GM06990 (cell line): ENCODE data around the gene CEP126.

Experiments used
- DNase-seq: peaks from one replicate; pipeline ENCODE4 v3.0.0-alpha.2; 2011; ENCODE audit not compliant: insufficient read length; ENCODE audit errors: extremely low read depth
- H3K27me3 ChIP-seq: replicated peaks from 2 replicates; pipeline ENCODE4 v1.6.0; 2011; ENCODE audit warnings: low read length; ENCODE audit not compliant: control insufficient read depth, insufficient read depth
- H3K36me3 ChIP-seq: 2 replicates; pipeline ENCODE4 v1.5.1; 2011; ENCODE audit warnings: low read length; ENCODE audit not compliant: control insufficient read depth, insufficient read depth
- H3K4me3 ChIP-seq: replicated peaks from 2 replicates; pipeline ENCODE4 v1.5.1; 2011; ENCODE audit warnings: low read depth, mild to moderate bottlenecking, control low read depth, low read length
- TF ChIP-seq, protein P1 (sequence below): IDR thresholded peaks from 2 replicates; pipeline ENCODE4 v1.5.1; 2011; ENCODE audit warnings: low read length, control low read depth, mild to moderate bottlenecking, inconsistent platforms; ENCODE audit not compliant: insufficient read depth, poor library complexity, severe bottlenecking

The CEP126 gene

DNA sequence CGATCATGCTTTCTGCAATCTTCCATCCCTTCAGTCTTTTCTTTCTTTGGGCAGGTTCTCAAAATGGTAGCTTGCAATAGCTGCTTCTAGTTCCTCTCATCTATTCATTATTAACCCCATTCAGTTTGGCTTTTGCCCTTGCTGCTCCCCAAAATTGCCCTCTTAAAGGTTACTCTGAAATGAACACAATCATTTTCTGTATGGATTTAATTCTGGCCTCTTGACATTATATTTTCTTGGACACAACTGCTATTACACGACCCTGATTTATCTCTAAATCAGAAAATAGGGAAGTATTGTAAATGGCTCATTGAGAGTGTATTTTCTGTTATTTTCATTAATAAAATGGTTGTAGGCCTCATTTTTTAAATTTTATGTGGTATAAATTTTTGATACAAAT, 1.6 kb downstream of the CEP126 start, which contains the start of gene ANGPTL5:
ANGPTL5 (minus strand) TSS at position 101 of the 400 bp plus-strand sequence. CDS start 8,613 bp downstream, outside the sequence.
- TF ChIP-seq, protein P1, sequence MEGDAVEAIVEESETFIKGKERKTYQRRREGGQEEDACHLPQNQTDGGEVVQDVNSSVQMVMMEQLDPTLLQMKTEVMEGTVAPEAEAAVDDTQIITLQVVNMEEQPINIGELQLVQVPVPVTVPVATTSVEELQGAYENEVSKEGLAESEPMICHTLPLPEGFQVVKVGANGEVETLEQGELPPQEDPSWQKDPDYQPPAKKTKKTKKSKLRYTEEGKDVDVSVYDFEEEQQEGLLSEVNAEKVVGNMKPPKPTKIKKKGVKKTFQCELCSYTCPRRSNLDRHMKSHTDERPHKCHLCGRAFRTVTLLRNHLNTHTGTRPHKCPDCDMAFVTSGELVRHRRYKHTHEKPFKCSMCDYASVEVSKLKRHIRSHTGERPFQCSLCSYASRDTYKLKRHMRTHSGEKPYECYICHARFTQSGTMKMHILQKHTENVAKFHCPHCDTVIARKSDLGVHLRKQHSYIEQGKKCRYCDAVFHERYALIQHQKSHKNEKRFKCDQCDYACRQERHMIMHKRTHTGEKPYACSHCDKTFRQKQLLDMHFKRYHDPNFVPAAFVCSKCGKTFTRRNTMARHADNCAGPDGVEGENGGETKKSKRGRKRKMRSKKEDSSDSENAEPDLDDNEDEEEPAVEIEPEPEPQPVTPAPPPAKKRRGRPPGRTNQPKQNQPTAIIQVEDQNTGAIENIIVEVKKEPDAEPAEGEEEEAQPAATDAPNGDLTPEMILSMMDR, result no peak
- DNase-seq, result no peak
- no peaks in the 10 kb centered on the region; the same call in 1 of the 2 replicates for H3K27me3 ChIP-seq
- no peaks in the 10 kb centered on the region for H3K36me3 ChIP-seq
- H3K4me3 ChIP-seq, result peak within 1 kb of the TSS; percentile 55

DNA sequence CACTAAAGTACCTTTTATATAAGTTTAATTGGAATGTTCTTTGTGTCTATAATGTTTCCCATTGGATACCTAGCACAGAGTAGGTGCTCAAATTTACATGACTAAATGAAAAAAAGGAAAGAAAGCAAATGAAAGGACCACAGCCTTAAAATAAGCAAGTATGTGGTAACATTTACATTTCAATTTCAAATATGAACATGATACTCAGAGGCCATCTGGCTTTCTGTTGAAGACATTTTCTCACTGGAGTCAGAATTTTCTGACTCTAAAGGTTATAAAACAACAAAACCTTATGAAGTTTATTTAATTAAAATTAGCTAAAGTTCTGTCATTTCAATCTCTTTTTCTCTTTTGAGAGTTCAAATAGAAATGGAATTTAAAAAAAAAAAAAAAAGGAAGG, 2.4 kb downstream of the CEP126 start:
- no peak overlapping the region for H3K4me3 ChIP-seq
- H3K36me3 ChIP-seq, result no peaks in the 10 kb centered on the region
- TF ChIP-seq, protein P1, result no peak
- no peak for DNase-seq
- H3K27me3 ChIP-seq, result no peaks in the 10 kb centered on the region; the same call in 1 of the 2 replicates

DNA sequence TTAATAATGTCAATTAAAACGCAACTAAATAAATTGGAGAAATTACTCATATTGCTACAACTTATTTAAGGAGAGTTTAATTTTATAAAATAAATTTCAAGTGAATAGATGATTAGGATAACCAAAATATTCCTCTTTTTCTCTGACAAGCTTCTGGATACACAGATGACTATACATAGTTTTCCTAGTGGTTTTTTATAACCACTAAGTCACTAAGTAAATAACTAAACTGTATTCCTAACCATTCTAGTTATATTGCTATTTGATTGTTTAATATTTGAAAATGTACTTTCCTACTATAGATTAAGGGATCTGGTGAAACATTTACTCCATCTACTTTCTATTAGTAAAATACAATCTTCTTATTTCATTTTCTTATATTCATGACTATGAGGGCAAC, 6.2 kb downstream of the CEP126 start:
- TF ChIP-seq, protein P1, result no peak
- Histone ChIP-seq H3K4me3 (no peak overlapping the region), H3K36me3 (no peaks in the 10 kb centered on the region), H3K27me3 (no peaks in the 10 kb centered on the region)
- DNase-seq, result no peak

DNA sequence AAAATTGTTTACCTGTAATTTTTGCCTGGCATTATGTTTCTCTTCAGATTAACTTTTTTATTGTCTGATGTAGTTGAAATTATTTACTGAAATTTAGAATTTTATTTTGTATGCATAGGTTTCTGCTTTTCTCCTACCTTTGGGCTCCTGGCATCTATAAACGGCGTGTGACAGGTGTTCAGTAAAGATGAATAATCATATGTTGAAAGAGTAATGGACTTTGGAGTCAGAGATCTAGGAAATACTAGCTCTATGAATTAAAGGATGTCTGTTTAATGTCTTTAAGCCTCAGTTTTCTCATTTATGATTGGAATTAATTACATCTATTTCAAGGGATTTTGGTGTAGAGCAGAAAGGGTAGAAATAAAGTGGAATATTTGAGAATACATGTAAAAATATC, 8.7 kb downstream of the CEP126 start:
- no peak overlapping the region for H3K4me3 ChIP-seq
- H3K27me3 ChIP-seq, result no peaks in the 10 kb centered on the region
- TF ChIP-seq, protein P1, result no peak
- DNase-seq, result no peak
- H3K36me3 ChIP-seq, result no peaks in the 10 kb centered on the region

DNA sequence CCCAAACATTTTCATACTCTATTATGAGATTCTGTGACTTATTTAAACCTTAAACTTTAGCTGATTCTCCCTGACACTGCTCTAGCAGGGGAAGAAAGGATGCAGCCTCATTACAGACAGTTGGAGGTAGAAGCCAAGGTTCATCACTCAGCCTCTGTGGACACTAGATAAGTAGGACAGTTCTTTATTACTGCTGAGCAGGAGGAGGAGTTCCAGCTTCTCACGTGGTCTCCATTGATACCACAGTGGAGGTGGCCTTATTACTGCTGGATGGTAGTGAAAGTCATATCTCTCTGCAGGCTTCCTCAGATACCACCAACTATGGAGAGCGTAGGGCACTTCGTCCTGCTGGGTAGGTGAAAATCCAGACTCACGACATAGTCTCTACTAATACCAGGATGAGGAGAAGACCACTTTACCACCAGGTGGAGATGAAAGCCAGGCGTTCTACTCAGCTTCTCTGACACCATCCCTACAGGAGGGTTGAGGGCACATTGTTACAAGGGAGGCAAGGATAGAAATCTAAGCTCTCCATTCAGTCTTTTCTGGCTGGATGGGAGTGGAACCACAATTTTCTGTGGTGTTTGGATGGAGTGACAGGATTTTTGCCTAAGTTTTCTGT, 14.6 kb downstream of the CEP126 start:
- no peak for DNase-seq
- TF ChIP-seq, protein P1, result no peak
- no peaks in the 10 kb centered on the region for H3K27me3 ChIP-seq
- no peaks in the 10 kb centered on the region for H3K36me3 ChIP-seq
- H3K4me3 ChIP-seq, result no peak overlapping the region

DNA sequence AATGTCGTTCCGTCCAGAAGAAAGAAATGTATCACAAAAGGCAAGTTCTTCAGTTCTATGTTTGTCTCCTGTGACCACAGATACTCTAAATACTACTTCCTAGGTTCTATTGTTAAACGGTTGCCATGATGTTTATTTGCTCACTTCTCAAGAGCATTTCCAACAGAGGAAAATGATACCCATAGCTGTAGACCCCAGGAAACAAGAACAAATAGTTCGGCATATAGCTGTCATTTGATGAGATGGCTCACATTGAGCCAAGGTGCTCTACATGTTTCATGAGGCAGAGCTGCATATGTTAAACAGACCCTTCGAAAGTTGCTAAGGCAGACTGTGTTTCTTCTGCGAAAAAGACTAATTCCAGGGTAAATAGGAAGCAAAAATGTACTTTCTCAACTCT, 16.9 kb downstream of the CEP126 start:
- Histone ChIP-seq H3K27me3 (no peaks in the 10 kb centered on the region), H3K4me3 (no peak overlapping the region), H3K36me3 (no peaks in the 10 kb centered on the region)
- DNase-seq, result no peak
- TF ChIP-seq, protein P1, result no peak
